Measurements from ENCODE around the gene NSG2.

NSG2 gene

DNA sequence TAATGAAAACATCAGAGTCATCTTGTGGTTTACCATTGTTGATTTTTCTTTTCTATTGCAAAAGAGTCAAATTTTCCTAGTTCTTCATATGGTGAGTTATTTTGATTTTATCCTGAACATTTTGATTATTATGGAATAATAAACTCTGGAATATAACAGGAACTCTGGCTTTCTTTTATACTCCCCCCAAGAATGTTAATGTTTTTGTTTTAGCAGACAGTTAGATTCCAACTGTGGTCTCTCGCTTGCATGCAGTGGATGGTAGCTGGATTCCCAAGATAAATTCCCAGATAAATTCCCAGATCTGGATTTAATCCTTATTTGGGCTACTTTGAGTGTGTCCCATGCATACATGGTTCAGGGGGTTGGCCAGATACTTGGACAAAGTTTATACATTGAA is 109.8 kb downstream of the NSG2 start:
- DNase-seq: no peak

DNA sequence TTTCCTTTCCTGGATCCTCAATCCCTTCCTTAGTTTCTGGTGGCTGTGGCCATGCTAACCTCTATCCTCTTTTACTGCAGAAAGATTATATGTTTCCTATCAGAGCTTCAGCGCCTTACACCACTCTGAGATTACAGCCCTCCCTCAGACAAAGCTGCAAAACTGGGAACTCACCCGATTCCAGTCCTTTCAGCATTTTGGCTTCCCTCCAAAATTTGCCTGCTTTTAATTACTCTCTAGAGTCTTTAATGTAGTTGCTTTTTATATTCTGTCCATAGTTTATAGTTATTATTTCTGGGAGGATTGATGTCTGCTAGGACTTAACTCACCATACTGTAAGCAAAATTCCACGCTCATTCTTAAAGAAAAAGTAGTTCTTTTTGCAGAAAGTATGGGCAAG is 110.2 kb downstream of the NSG2 start:
- DNase-seq: no peak

DNA sequence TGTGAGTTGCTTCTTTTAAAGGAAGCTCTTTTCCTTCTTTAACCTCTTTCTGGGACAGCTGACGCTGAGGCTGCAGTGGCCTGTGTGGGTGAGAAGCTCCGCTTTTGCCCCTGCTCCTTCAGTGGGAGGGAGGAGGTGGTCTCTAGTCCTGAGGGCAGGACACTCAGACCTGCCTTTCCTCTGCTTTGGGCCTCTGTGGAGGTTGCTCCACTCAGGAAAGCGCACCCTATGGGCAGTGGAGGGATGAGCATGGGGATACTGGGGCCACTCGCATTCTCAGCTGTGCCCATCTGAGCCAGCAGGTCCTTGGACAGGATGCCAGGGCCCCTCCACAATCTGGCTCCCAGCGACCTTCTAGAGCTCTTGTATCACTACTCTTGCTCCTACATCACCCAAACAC is 111.5 kb downstream of the NSG2 start:
- DNase-seq: no peak
